ENCODE measurements around the gene SEMA3D.

- TF ChIP-seq CTCF (IDR thresholded peaks at IDR 0.05; ENCODE audit: low read depth, low read length) = no peak
- no peak for TF ChIP-seq EZH2phosphoT487 (IDR thresholded peaks at IDR 0.05; ENCODE audit: low read depth)
These were observed 211.2 kb downstream of the SEMA3D start for GRCh38 chr7:84975586-84976185.
